Nephron progenitor cell (in vitro differentiated cells): ENCODE results near the gene RORC.
A peak's percentile ranks its signal among the peaks of the same experiment; 100 is the strongest.

Source experiments
- DNase-seq: peaks from one replicate; pipeline ENCODE4 v3.0.0; 2021
- H3K27ac Mint-ChIP-seq: 2 replicates; pipeline ENCODE4 v1.8.0; 2021; ENCODE audit warnings: mild to moderate bottlenecking, moderate library complexity, mixed read lengths
- H3K27me3 Mint-ChIP-seq: 2 replicates; pipeline ENCODE4 v1.8.0; 2021; ENCODE audit warnings: mild to moderate bottlenecking, low read depth, mixed read lengths; ENCODE audit not compliant: poor library complexity
- H3K36me3 Mint-ChIP-seq: 2 replicates; pipeline ENCODE4 v1.8.0; 2021; ENCODE audit warnings: low read depth, mixed read lengths
- H3K4me1 Mint-ChIP-seq: 2 replicates; pipeline ENCODE4 v1.8.0; 2021; ENCODE audit warnings: mixed read lengths
- H3K4me3 Mint-ChIP-seq: 2 replicates; pipeline ENCODE4 v1.8.0; 2021; ENCODE audit warnings: mild to moderate bottlenecking, moderate library complexity, mixed read lengths
- H3K9me3 Mint-ChIP-seq: 2 replicates; pipeline ENCODE4 v1.8.0; 2021; ENCODE audit warnings: mild to moderate bottlenecking, moderate library complexity, mixed read lengths
- TF ChIP-seq, protein P1 (sequence below): fragments of 200-600 bp; sonication (generic); IDR thresholded peaks from 2 replicates; pipeline ENCODE4 v1.5.0; 2021; ENCODE audit warnings: antibody characterized with exemption

RORC gene

DNA sequence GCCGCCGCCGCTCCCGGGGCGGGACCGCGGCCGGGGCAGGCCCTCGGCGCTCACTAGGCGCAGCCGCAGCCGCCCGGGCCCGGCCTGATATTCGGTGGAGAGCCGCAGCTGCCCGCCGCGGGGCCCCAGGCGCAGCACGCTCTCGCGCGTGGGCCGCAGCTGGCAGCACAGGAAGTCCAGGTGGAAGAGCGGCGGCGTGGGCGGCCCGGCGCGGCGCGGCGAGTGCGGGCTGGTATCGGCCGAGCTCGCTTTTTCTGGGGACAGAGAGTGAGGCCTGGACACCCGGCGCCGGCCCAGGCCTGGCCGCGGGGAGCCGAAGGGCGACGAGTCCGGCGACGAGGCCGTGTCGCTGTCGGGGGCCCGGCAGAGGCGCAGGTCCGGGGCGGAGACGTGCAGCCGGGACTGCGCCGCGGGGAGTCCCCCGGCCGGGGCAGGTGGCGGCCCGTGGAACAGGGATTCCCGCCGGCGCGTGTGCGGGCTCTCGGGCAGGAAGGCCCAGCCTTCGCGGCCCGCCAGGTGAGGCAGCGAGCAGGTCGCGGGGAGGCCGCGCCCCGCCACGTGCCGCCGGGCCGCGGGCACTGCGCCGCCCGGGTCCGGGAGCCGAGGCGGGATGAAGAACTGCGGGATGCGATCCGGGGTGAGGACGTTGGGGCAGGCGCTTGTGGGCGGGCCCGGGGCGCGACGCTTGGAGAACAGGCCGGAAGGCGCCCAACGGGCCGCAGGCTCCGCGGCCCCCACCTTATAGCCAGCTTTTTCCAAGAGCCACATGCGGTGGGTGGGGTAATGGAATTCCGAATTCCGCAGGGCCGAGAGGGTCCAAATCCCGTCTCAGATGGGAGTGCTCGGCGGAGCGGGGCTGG lies 6.8 kb upstream of the RORC start:
- Mint-ChIP-seq H3K9me3 (no peaks in the 10 kb centered on the region), H3K27ac (no peak overlapping the region), H3K27me3 (peaks cover 84% of the 10 kb centered on the region), H3K36me3 (no peaks in the 10 kb centered on the region), H3K4me3 (peak overlapping the region; percentile 77), H3K4me1 (peaks cover 26% of the 10 kb centered on the region)
- peak; percentile 50 for DNase-seq
- TF ChIP-seq, protein P1, sequence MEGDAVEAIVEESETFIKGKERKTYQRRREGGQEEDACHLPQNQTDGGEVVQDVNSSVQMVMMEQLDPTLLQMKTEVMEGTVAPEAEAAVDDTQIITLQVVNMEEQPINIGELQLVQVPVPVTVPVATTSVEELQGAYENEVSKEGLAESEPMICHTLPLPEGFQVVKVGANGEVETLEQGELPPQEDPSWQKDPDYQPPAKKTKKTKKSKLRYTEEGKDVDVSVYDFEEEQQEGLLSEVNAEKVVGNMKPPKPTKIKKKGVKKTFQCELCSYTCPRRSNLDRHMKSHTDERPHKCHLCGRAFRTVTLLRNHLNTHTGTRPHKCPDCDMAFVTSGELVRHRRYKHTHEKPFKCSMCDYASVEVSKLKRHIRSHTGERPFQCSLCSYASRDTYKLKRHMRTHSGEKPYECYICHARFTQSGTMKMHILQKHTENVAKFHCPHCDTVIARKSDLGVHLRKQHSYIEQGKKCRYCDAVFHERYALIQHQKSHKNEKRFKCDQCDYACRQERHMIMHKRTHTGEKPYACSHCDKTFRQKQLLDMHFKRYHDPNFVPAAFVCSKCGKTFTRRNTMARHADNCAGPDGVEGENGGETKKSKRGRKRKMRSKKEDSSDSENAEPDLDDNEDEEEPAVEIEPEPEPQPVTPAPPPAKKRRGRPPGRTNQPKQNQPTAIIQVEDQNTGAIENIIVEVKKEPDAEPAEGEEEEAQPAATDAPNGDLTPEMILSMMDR, result no peak

DNA sequence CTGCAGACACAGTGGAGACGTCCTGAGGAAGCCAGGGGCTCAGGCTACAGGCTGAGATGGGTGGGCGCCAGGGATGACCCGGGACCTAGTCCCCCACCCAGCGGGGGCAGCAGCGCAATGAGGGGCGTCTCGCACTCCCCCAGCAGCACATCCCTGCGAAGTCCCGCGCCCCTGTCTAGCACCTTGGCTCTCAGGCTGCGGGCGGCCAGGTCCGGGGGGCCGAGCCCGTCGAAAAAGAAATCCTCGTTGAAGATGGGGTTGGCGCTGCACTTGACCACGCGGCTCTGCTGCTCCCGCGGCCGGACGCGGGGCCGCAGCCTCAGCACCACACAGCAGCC lies 6.3 kb upstream of the RORC start:
- Mint-ChIP-seq H3K4me1 (peaks cover 30% of the 10 kb centered on the region), H3K4me3 (peak overlapping the region; percentile 78), H3K27ac (no peak overlapping the region), H3K27me3 (peaks cover 79% of the 10 kb centered on the region), H3K9me3 (no peaks in the 10 kb centered on the region), H3K36me3 (no peaks in the 10 kb centered on the region)
- TF ChIP-seq, protein P1, result no peak
- no peak for DNase-seq

DNA sequence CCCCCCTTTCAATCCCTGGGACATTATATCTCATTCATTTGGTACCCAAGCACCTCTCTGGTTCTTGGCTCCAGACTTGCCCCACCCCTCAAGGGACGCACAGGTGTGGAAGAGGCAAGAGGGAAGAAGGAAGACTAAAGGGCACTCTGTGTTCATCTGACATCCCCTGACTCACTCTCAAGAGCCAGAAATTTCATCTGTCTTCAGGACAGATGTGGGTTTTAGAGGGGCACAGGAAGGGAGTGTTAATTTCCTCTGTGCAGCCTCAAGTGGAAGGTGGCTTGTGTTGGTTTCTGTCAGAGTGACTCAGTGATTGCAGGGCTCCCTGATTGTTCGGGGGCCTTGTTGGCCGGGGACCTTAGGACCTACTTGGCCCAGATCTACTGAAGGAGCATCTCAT lies 5.6 kb upstream of the RORC start:
- peak overlapping the region; percentile 78 for H3K4me3 Mint-ChIP-seq
- H3K36me3 Mint-ChIP-seq, result no peaks in the 10 kb centered on the region
- TF ChIP-seq, protein P1, result no peak
- H3K4me1 Mint-ChIP-seq, result peaks cover 30% of the 10 kb centered on the region
- H3K27me3 Mint-ChIP-seq, result peaks cover 79% of the 10 kb centered on the region
- no peak for DNase-seq
- H3K27ac Mint-ChIP-seq, result no peak overlapping the region
- no peaks in the 10 kb centered on the region for H3K9me3 Mint-ChIP-seq

DNA sequence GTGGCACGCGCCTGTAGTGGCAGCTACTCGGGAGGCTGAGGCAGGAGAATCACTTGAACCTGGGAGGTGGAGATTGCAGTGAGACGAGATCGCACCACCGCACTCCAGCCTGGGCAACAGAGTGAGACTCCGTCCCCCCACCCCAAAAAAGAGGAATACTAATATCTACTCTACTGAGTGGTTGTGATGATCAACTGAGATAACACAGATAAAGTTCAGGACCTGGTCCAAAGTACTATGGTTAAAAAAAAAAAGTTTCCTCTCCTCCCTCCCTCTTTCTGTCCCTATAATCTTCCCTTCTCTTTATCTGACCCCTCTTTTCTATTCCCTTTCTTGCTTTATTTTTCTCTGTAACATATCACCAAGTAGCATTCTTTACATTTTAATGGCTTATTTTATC lies 4.0 kb upstream of the RORC start:
- H3K27ac Mint-ChIP-seq, result no peak overlapping the region
- no peaks in the 10 kb centered on the region for H3K36me3 Mint-ChIP-seq
- H3K9me3 Mint-ChIP-seq, result no peaks in the 10 kb centered on the region
- no peak overlapping the region for H3K4me3 Mint-ChIP-seq
- peaks cover 63% of the 10 kb centered on the region for H3K27me3 Mint-ChIP-seq
- TF ChIP-seq, protein P1, result no peak
- peaks cover 39% of the 10 kb centered on the region for H3K4me1 Mint-ChIP-seq
- no peak for DNase-seq

DNA sequence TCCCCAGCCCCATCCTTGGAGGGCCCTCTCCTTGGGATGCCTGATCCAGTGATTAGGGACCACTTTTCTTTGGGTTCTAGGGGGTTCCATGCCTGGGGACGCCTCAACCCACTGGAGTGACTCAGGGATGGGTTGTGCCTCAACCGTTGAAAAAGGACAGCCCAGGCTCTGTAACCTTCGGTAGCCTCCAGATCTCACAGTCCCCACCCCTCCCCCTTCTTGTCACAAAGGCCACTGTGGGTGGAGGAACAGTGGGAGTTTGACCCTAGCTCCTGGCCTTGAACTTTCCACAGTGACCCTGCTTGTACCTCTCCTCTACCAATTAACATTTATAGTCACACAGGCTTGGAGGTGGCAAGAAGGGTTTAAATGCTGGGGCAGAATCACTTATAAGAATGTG lies 2.6 kb upstream of the RORC start:
- Mint-ChIP-seq H3K27me3 (peaks cover 49% of the 10 kb centered on the region), H3K4me3 (no peak overlapping the region), H3K27ac (no peak overlapping the region), H3K36me3 (no peaks in the 10 kb centered on the region), H3K9me3 (no peaks in the 10 kb centered on the region), H3K4me1 (peaks cover 41% of the 10 kb centered on the region)
- no peak for DNase-seq
- TF ChIP-seq, protein P1, result no peak
